Transverse colon (tissue), 4 donors: Measurements from ENCODE around the gene ZDHHC22. TPM values are rescaled to one million over a fixed set of nuclear protein-coding genes. Genes with fewer than 3 reads are reported as not detected.

Source experiments
- DNase-seq: peaks from one replicate; pipeline ENCODE4 v3.0.0-alpha.2; 2019
- H3K27ac ChIP-seq, 4 donors: fragments of 200-600 bp; sonication (generic); 2 replicates each; pipeline ENCODE4 v1.5.1; 2016 to 2018; ENCODE audit warnings: inconsistent platforms in 4 of 4
- H3K27me3 ChIP-seq: fragments of 200-600 bp; sonication (generic); 2 replicates; pipeline ENCODE4 v1.5.1; 2017; ENCODE audit warnings: inconsistent platforms
- H3K36me3 ChIP-seq, 4 donors: fragments of 200-600 bp; sonication (generic); 2 replicates each; pipeline ENCODE4 v1.5.1; 2017 to 2019; ENCODE audit warnings: inconsistent platforms in 4 of 4
- H3K4me1 ChIP-seq, 4 donors: fragments of 200-600 bp; sonication (generic); 2 replicates each; pipeline ENCODE4 v1.5.1; 2017 to 2020; ENCODE audit warnings: inconsistent platforms in 4 of 4
- H3K4me3 ChIP-seq, 4 donors: fragments of 200-600 bp; sonication (generic); 1 replicate in 1 of 4; 2 replicates in 3 of 4; pipeline versions ENCODE4 v1.5.1 to v1.6.1; 2017 to 2019; ENCODE audit warnings: inconsistent platforms in 4 of 4
- H3K9me3 ChIP-seq, 2 donors: fragments of 200-600 bp; sonication (generic); 2 replicates each; pipeline ENCODE4 v1.5.1; 2017 to 2019; ENCODE audit warnings: inconsistent platforms in 2 of 2
- EP300 ChIP-seq: sonication (generic); formaldehyde crosslinking; IDR thresholded peaks from one replicate; pipeline ENCODE4 v1.6.1; 2017; ENCODE audit warnings: antibody characterized with exemption, low read depth
- POLR2A ChIP-seq: fragments of 450-650 bp; IDR thresholded peaks from one replicate; pipeline ENCODE4 v1.6.1; 2016; ENCODE audit warnings: antibody characterized with exemption, mild to moderate bottlenecking, moderate library complexity
- POLR2AphosphoS5 ChIP-seq, 3 donors: sonication (generic); formaldehyde crosslinking; IDR thresholded peaks; one replicate each; pipeline ENCODE4 v1.6.1; 2016; ENCODE audit warnings: antibody characterized with exemption in 3 of 3
- WGBS, 2 donors: methylation state at CpG; one replicate each; pipeline ENCODE4 v1.1.5; 2018; ENCODE audit warnings: low coverage in 1 of 2; 5-methylcytosine and 5-hydroxymethylcytosine counted together
- in situ Hi-C, 4 donors: fragments of 200-750 bp; cut with MboI; loops; one replicate each; pipeline versions ENCODE4 v1.15.0 to v1.15.1; 2017; ENCODE audit warnings: low sequenced_read_pairs in 3 of 4, low pct_ligation_motif_present in 1 of 4, low pct_unique_long_range_greater_than_20kb in 1 of 4
- intact Hi-C: fragments of 100-400 bp; cut with DNase I; formaldehyde crosslinking; loops from one replicate; pipeline ENCODE4 v1.15.1; 2023; ENCODE audit warnings: low total_unique reads
- total RNA-seq, 4 donors: library from RNA; depleted of rRNA; stranded (reverse); fragments of >200 nt; gene quantifications; one replicate each; pipeline ENCODE4 v1.1.0, GENCODE V29; 2016
- TF ChIP-seq, protein P1 (sequence below), 5 experiments: fragments of 200-600 bp in 3 of 5; fragments of 450-650 bp in 2 of 5; sonication (generic) in 3 of 5; IDR thresholded peaks; 1 replicate in 2 of 5; 2 replicates in 3 of 5; pipeline ENCODE4 v1.5.1; 2016 to 2017; ENCODE audit warnings: antibody characterized with exemption in 5 of 5, inconsistent platforms in 3 of 5, mild to moderate bottlenecking in 2 of 5, moderate library complexity in 1 of 5

Gene ZDHHC22
- total RNA-seq, 4 donors from 2014 or later = 0.14 TPM; not detected in 3

- DNase-seq = no peak
- no peaks in the 10 kb centered on the region for H3K9me3 ChIP-seq
- peaks cover 29 to 78% (median 64%) of the 10 kb centered on the region in 4 donors for H3K4me1 ChIP-seq
- TF ChIP-seq POLR2AphosphoS5 (IDR thresholded peaks at IDR 0.05) (peak in 2 of 3 donors; percentile 54 to 69), EP300 (no peak), POLR2A (no peak)
- TF ChIP-seq, protein P1, sequence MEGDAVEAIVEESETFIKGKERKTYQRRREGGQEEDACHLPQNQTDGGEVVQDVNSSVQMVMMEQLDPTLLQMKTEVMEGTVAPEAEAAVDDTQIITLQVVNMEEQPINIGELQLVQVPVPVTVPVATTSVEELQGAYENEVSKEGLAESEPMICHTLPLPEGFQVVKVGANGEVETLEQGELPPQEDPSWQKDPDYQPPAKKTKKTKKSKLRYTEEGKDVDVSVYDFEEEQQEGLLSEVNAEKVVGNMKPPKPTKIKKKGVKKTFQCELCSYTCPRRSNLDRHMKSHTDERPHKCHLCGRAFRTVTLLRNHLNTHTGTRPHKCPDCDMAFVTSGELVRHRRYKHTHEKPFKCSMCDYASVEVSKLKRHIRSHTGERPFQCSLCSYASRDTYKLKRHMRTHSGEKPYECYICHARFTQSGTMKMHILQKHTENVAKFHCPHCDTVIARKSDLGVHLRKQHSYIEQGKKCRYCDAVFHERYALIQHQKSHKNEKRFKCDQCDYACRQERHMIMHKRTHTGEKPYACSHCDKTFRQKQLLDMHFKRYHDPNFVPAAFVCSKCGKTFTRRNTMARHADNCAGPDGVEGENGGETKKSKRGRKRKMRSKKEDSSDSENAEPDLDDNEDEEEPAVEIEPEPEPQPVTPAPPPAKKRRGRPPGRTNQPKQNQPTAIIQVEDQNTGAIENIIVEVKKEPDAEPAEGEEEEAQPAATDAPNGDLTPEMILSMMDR (IDR thresholded peaks at IDR 0.05) = no peak
- H3K4me3 ChIP-seq = peak overlapping the region in 3 of 4 donors; percentile 75 to 92 (median 85)
- whole genome bisulfite sequencing, 2 donors = 23 to 33% methylated on average over 6 to 7 of the region's 7 CpGs
- H3K27me3 ChIP-seq = no peaks in the 10 kb centered on the region
- in situ Hi-C loops = no loop called here
- no peaks in the 10 kb centered on the region for H3K36me3 ChIP-seq
- H3K27ac ChIP-seq = peak overlapping the region; percentile 95 to 98 (median 98)
- intact Hi-C loops = no loop called here
These were observed 42.0 kb downstream of the ZDHHC22 start for GRCh38 chr14:77099425-77100167.

DNA sequence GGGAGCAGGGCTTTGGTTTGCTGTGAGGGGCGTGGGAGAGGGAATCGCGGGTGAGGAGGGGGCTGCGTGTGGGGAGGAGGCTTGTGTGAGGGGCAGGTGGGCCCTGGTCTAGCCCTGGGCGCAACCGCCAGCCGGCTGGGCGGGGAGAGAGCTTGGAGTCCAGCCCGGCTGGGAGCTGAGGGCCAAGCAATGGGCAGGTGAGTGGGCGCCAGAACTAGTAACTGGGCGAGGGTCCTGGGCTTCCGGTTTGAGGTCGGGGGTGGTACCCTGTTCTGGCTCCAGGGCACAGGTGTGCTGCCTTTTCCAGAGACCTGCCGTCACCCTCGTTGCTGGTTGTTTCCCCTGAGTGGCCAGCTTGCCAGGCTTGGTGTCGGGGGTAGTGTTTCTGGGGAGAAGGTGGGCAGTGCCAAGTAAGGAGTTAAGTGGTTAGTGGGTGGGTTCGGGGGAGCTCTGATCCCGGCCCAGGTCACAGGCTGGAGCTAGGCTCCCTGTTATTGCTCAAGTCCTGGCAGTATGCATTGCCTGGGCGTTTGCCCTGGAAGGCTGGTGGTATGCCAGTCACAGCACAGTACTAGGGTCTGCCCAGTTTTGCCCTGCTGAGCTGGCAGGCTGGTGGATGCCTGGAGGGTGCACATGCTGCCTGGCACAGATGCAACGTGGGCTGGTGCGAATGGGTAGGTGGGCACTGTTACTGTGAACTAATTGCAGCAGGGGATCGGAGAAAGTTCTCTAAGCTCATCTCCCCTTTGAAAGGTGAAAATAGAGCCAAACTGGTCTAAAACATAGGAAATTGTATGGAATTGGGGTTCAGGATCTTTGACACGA lies 42.9 kb downstream of the ZDHHC22 start:
- intact Hi-C loops = no loop called here
- DNase-seq = peak; percentile 59
- 3 to 9% methylated on average over 6 to 22 of the region's 23 CpGs for WGBS, 2 donors
- Histone ChIP-seq H3K27me3 (no peaks in the 10 kb centered on the region), H3K27ac (peak overlapping the region; percentile 95 to 98 (median 98)), H3K4me1 (peaks cover 26 to 70% (median 58%) of the 10 kb centered on the region in 4 donors), H3K4me3 (peak overlapping the region; percentile 75 to 92 (median 84)), H3K9me3 (no peaks in the 10 kb centered on the region), H3K36me3 (no peaks in the 10 kb centered on the region)
- in situ Hi-C loops = no loop called here
- TF ChIP-seq POLR2A = no peak
- peak in 1 of 3 donors; percentile 37 for TF ChIP-seq POLR2AphosphoS5 (IDR thresholded peaks at IDR 0.05)

DNA sequence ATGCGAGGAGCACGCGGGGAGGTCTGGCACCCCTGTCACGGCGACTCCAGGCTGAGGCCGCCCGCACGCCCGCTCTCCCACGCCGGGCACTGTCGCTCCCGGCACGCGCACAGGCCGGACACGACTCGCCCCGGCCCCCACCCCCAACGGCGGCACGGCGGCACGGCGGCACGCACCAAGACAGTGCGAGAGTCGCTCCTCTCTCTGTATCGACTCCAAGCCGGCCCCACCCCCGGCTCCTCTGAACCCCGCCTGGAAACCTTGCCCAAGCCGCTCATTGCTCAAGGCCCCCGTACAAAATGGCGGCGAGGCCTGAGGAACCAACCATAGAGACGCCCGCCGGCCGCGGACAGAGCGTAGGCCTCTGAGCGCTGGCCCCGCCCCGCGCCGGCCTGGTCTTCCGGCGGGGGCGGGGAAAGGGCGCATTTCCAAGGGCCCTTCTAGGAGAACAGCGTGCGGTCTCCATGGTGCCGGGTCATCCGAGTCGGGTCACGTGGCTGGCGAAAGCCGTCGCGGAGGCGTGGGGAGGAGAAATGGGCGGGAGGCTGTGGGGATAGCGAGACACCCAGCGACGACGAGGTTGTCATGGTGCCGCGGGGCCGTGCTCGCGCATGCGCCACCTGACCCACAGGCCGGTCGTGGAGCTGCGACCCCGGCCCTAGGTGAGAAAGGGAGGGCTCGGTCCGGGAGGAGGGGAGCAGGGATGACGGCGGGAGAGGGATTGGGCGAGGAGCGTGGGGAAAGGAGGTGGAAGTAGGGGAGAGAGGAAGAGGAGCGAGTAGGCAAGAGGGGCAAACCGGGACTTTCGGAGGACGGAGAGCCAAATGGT lies 43.7 kb downstream of the ZDHHC22 start, which contains the start of gene CIPC:
CIPC (plus strand) TSS at position 559 of the 829 bp plus-strand sequence. CDS start 7,451 bp downstream, outside the sequence.
- WGBS, 2 donors = 0 to 1% methylated on average over 8 to 68 of the region's 87 CpGs
- in situ Hi-C loops = no loop called here

More for the DNA sequence above, 43.7 kb downstream of the ZDHHC22 start, which contains the start of gene CIPC:
- intact Hi-C loops = no loop called here
- Histone ChIP-seq H3K27me3 (no peaks in the 10 kb centered on the region), H3K27ac (peak within 1 kb of the TSS; percentile 95 to 98 (median 98)), H3K4me1 (peaks cover 21 to 61% (median 52%) of the 10 kb centered on the region in 4 donors), H3K36me3 (no peaks in the 10 kb centered on the region), H3K9me3 (no peaks in the 10 kb centered on the region), H3K4me3 (peak within 1 kb of the TSS; percentile 75 to 92 (median 84))
- peak; percentile 100 for DNase-seq
- TF ChIP-seq POLR2A (peak; percentile 90), POLR2AphosphoS5 (IDR thresholded peaks at IDR 0.05) (peak; percentile 83 to 87 (median 83)), EP300 (no peak)
- TF ChIP-seq, protein P1 (IDR thresholded peaks at IDR 0.05) = peak in 2 of 5 experiments; percentile 30 to 50
